Vagina (tissue), 2 donors: ENCODE measurements around the gene ZCCHC7.

Source experiments
- CTCF ChIP-seq, 3 experiments: fragments of 450-650 bp in 2 of 3; fragments of 200-600 bp in 1 of 3; sonication (generic) in 1 of 3; IDR thresholded peaks; one replicate each; pipeline ENCODE4 v1.5.1; 2017 to 2019; ENCODE audit warnings: antibody characterized with exemption in 3 of 3, mild to moderate bottlenecking in 2 of 3, moderate library complexity in 2 of 3
- POLR2A ChIP-seq, 2 donors: fragments of 450-650 bp; IDR thresholded peaks; one replicate each; pipeline ENCODE4 v1.6.1; 2017; ENCODE audit warnings: antibody characterized with exemption in 2 of 2, mild to moderate bottlenecking in 2 of 2, moderate library complexity in 2 of 2
- POLR2AphosphoS5 ChIP-seq, 2 donors: sonication (generic); formaldehyde crosslinking; IDR thresholded peaks; one replicate each; pipeline ENCODE4 v1.9.0; 2017; ENCODE audit warnings: antibody characterized with exemption in 2 of 2, mild to moderate bottlenecking in 2 of 2, low read depth in 1 of 2; ENCODE audit not compliant: insufficient read depth in 1 of 2

GRCh38 chr9:37165644-37166043, 45.3 kb downstream of the ZCCHC7 start:
- TF ChIP-seq POLR2A (IDR thresholded peaks at IDR 0.05) = no peak
- no peak for TF ChIP-seq CTCF (IDR thresholded peaks at IDR 0.05)
- no peak for TF ChIP-seq POLR2AphosphoS5 (IDR thresholded peaks at IDR 0.05; ENCODE audit: insufficient read depth in 1 of 2, low read depth in 1 of 2)
